GM18907 (cell line): Measurements from ENCODE around the gene KIF20B.

Experiments
- ATAC-seq: cut with Tn5 transposase; IDR thresholded peaks from one replicate; pipeline ENCODE4 v1.9.1; 2021; ENCODE audit warnings: mild to moderate bottlenecking, moderate library complexity; ENCODE audit not compliant: unreplicated experiment

Gene KIF20B, protein sequence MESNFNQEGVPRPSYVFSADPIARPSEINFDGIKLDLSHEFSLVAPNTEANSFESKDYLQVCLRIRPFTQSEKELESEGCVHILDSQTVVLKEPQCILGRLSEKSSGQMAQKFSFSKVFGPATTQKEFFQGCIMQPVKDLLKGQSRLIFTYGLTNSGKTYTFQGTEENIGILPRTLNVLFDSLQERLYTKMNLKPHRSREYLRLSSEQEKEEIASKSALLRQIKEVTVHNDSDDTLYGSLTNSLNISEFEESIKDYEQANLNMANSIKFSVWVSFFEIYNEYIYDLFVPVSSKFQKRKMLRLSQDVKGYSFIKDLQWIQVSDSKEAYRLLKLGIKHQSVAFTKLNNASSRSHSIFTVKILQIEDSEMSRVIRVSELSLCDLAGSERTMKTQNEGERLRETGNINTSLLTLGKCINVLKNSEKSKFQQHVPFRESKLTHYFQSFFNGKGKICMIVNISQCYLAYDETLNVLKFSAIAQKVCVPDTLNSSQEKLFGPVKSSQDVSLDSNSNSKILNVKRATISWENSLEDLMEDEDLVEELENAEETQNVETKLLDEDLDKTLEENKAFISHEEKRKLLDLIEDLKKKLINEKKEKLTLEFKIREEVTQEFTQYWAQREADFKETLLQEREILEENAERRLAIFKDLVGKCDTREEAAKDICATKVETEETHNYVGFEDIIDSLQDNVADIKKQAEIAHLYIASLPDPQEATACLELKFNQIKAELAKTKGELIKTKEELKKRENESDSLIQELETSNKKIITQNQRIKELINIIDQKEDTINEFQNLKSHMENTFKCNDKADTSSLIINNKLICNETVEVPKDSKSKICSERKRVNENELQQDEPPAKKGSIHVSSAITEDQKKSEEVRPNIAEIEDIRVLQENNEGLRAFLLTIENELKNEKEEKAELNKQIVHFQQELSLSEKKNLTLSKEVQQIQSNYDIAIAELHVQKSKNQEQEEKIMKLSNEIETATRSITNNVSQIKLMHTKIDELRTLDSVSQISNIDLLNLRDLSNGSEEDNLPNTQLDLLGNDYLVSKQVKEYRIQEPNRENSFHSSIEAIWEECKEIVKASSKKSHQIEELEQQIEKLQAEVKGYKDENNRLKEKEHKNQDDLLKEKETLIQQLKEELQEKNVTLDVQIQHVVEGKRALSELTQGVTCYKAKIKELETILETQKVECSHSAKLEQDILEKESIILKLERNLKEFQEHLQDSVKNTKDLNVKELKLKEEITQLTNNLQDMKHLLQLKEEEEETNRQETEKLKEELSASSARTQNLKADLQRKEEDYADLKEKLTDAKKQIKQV (N-terminal part only)

DNA sequence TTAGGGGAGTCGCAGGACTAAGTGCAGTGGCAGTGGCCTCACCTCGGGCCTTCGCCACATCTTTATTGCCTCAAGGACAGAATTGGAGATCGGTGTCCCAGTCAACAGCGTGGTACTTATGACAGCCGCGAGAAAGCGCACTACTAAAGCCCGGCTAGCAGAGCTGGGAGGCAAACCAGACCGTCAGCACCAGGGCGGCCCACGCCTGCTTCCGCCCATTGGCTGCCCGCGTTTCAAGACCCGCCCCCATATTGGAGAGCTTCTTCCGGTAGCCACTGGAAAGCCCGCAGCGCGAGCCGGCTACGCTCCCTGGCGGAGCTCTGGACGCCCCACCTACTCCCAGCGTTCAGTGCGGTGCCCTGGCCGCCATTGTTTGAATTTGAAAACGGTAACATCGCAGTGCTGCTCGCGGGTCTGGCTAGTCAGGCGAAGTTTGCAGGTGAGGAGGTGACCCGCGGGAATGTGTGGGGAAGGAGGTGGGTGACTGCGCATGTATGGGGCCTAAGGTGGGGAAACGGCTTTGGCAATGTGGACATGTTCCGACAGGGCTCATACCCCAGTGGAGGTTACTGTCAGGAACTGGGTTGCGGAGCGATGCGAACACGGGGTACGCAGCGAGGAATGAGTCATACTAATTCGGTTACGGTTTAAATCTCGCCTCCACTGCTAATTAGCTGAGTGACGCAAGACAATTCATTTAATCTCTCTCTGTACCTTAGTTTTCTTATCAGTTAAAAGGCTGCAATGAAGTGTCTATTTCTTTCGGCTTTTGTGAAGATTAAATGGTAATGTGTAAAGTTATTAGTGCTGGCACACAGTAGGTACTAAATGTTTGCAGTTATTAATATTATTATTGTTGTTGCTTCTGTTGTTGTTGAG is at the start of gene KIF20B:
Gene KIF20B, plus strand, starts transcription at position 349 of the 879 bp plus-strand sequence. CDS start 3,705 bp downstream, outside the sequence.
- ATAC-seq: peak; percentile 99

DNA sequence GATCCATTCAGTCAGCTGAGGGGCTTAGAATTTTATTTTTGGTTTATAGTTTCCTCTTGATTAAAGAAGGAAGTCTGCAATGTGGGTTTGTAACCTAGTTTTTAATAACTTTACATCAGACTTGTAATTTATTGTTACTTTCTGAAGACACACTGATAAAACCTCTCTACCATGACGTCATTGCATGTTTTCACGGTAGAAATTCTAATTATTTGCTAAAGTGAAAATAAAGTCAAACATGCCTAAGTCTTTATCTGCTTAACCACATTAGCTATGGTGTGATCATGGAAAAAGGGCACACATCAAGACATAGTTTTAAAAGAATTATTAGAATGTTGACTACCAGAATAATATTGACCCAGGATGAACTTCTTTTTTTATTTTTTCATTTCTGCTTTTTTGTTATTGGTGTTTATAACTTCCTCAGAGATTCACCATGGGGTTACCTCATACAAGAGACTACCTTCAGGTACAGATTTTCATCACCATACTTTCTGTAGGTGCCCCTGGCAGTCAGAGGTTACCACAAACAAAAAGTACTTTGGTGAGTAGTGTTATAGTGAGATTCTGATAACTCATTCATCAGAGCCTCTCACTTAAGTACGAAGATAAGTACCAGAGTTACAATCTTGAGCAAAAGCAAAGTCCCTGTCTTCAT is 49.3 kb upstream of the KIF20B start:
- peak; percentile 63 for ATAC-seq

DNA sequence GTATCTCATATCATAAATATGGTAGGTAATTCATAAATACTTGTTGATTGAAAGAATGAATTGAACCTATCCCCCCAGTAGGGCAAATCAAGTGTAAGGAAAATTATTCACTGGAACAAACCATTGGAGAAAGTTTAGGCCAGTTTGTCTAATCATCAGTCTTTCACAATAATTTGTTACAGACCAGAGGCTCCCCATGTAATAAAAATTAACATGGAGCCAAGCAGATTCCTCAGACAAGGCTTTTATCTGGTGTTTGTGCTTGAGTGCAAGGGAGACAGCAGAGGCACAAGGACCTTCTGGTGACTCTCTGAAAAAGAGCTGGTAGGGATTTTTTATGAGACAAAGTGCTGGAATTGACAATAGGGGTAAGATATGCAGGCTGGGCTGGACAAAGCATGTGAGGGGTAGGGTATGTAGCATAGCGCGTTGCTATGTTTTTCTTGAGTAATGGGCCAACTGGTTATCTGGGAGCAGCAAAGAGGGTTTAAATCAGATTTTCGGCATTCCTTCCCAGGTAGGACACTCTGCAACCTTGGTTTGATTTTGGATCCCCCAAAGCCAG is 48.5 kb upstream of the KIF20B start:
- no peak for ATAC-seq

DNA sequence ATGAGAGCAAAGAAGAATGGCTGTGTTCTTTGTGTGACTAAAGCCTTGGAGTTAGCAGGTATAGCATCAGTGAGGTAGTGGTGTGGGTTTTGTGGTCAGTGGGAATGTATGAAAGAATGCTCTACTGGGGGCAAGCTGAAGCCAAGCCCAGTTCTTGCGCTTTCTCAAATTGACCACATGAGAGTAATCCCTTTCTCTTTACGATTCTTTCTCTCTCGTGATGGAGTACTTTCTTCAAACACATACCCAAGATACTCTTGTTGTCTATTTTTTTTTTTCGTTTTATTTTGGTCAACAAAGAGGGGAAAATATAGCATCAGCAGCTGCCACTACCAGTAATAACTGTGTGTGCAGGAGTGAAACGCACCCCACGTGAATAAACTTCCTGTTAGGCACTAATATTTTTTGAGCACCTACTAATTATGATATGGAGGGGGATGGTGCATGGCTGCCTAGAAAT is 48.0 kb upstream of the KIF20B start:
- peak; percentile 59 for ATAC-seq

DNA sequence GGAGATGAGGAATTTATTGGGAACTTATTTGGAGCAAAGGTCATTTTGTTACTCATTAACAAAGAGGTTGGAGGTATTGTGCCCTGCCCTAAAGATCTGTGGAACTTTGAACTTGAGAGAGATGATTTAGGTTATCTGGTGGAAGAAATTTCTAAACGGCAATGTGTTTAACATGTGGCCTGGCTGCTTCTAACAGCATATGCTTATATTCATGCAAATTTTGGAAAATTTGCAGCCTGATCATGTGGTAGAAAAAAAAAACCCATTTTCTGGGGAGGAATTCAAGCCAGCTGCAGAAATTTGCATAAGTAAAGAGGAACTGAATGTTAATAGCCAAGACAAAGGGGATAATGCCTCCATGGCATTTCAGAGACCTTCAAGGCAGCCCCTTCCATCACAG is 45.7 kb upstream of the KIF20B start:
- no peak for ATAC-seq

DNA sequence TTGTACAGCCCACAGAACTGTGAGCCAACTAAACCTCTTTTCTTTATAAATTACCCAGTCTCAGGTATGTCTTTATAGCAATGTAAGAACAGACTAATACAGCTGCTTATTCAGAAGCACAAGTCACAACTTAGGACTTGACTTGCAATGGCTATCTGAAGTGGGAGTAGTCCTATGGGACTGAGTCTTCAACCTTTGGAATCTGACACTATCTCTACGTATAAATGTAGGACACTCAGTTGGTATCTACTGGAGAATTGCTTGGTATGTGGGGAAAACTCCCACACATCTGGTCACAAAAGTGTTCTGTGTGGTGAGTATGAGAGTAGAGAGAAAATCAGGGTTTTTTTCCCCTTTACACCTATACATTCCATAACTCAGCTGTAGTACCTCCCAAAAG is 44.1 kb upstream of the KIF20B start:
- no peak for ATAC-seq

DNA sequence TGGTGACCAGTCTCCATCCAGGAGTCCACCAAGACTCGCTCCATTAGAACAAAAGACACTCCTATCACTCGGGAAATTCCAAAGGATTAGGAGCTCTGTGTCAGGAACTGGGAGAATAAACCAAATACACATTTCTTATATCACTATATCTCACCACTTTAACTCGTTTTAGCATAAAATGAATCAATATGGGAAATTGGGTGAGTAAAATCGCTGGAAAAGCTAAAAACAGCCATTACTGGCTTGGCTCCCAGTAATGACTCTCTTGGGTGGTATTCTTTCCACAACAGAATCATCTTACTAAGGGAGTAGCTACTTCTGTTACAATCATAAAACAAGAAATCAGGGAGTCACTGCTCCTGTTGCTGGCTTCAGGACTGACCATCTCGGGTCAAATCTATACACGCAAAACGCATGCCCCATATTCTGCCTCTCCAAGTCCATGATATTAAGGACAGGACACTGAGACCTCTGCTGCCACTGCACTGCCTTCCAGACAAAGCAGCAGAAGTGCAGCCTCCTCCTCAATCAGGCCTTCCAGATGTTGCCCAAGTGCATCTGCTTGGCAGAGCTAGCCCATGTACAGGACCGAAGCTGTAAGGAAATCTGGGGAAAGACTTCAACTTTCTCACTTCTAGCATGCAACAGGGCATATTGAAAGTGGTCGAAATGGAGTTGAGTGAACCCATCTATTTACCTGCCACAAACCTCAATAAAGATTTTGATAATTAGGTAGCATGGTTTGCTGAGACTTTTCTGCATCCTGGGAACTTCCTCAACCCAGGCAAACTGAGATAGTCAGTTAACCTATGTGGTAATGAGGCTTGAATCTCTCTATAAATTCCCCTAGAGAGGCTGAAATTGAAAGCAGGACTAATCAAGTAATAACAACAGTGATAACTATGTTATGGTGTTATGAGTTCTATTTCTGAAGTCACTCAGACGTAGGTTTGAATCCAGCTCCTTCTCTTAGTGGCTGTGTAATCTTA is 42.0 kb upstream of the KIF20B start:
- no peak for ATAC-seq

DNA sequence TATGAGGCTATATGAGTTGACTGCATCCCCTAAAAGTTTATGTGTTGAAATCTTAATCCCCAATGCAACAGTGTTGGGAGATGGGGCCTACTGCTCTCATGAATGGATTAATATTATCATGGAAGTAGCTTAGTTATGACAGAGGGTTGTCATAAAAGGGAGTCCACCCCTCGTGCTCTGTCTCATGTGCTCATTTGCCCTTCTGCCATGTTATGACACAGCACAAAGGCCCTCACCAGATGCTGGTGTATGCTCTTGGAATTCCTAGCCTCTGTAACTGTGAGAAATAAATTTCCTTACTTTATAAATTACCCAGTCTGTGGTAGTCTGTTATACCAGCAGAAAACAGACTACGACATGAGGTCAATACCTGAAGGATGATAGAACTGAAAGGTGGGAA is 38.8 kb upstream of the KIF20B start:
- no peak for ATAC-seq

DNA sequence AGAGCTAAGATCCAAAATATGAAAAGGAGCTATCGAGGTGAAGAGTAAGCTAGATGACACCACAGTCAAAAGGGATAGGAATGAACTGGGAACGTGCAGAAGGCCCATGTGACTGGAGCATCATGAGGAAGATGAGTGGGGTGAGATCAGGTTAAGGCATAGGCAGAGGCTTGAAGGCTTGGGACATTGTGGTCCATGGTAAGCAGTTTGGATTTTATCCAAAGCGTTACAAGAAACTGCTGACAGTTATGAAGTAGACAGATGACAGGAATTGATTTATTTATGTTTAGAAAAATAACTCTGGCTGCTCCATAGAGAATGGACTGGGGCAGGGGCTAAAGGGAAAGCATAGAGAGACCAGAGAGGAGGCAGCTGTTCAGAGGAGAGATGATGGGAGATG is 38.2 kb upstream of the KIF20B start:
- ATAC-seq: no peak

DNA sequence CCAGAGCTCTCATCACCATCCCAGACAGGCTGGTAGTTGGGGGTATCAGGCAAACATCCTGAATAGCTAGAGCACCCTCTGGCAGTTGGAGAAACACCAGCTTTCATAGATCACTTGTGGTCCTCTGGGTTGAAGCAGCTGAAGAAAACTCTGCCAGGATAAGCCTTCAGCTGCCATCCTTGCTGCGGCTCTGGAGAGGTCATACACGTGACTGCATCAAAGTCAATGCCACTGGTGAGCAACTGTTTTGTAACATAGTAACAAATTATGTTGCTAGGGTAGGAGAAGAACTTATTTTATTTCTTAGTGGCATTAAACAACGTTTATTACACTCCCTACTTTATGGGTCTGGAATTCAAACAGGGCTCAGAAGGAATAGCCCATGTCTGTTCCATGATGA is 37.2 kb upstream of the KIF20B start:
- ATAC-seq: no peak

DNA sequence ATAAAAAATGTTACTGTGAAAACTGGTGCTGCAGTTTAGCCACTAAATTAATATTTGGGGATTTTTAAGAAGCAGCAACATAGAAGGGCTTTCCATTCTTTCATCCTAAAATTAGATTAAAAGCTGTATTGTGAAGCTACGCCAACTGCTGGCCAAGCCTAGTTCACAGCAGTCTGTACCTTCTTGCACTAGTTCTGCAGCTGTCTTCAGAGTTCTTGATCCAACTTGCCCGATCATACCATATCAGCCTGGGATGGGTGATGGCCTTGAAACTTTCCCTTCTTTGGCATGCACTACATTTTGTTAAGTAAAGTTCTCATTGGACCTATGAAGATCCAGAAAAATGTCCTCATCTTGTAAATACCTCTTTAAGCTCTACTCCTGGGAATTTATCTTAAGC is 36.1 kb upstream of the KIF20B start:
- ATAC-seq: no peak

DNA sequence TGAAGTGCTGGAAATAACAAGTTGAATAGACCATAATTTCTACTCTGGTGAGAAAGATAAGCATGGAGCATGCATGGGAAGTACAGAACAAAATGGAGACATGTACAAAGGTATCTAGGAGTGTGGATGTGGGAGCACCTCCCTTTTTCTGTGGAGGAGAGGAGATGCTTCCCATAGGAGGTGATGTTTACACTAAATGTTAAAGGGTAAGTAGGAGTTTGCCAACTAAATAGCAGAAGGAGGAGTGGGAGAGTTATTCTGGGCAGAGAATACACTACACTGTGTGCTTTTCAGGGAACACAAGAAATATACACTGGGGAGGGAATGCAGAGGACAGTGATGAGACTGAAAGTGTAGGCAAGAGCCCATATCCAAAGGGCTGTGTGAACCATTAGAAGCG is 35.3 kb upstream of the KIF20B start:
- no peak for ATAC-seq

DNA sequence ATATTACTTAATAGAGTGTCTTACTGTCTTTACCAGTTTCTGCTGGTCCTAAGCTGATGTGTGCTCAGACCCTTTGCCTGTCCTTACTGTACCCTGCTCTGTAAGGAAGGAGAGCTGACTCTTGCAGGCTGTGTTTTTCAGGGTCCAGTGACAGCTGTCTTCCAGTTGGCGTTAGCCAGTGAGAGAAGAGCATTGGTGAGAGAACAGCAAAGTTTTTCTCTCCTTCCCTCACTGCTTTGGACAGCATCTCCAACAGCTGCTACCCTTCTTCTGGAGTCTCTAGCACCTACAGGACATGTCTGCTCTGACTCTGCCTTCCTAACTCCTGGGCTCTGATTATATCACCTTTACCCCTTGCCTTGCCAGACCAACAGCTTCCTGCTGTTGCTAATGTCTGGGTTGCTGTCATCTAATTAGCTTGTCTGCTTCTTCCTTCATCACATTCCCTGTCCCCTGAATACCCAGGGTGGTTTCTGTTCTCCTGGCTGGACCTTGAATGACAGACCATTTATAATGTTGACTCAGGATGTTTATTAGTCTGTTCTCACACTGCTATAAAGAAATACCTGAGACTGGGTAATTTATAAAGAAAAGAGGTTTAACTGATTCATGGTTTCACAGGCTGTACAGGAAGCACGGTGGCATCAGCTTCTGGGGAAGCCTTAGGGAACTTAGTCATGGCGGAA is 32.9 kb upstream of the KIF20B start:
- no peak for ATAC-seq

DNA sequence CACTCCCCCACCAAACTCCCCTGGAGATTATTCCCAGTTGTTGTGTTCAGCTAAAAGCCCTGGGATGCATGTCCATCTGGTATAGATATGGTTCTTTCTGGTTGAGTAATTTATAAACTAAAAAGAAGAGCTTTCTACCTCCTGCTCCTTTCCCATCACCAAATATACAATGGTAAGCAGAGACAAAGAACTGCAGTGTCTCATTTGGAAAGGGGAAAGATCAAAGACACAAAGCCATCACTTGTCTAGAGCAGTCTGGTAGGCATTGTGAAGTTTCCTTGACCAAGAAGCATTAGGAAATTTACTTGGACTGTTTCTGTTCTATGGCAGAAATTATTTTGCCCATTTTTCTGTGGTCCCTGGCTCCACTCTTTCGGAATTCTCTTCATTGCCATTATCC is 31.4 kb upstream of the KIF20B start:
- ATAC-seq: no peak

DNA sequence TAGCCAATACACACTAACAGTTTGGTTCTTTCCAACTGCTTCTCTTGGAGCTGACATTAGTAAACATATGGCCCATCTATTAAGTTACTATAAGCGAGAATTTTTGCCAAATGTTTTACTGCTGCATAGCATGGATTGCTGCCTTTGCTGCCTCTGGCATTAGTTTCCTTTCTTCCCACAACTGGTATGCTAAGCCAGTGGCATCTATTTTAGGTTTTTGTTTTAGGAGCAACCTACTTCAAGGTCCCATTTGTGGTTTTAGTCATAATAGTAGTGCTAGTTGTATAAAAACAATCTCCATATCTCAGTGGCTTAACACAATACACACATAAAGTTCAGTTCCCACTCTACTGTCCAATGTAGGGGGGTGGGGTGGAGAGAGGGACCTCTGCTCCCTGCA is 30.5 kb upstream of the KIF20B start:
- ATAC-seq: no peak

DNA sequence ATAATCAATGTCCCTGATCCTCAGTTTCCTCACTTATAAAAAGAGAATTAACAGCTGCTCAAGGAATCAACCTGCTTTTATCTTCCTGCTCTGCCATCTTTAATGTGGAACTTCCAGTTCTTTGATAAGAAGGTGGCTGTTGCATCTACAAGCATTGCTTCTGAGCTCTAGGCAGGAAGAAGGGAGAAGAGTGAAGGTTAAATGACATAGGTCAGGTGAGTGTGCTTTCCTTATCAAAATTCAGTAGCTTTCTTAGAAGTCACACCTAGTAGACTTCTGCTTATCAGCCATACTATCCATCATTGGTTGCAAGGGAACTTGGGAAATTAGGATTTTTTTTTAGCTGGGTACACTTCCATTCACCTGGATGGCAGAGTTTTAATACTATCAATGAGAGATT is 24.0 kb upstream of the KIF20B start:
- ATAC-seq: no peak

DNA sequence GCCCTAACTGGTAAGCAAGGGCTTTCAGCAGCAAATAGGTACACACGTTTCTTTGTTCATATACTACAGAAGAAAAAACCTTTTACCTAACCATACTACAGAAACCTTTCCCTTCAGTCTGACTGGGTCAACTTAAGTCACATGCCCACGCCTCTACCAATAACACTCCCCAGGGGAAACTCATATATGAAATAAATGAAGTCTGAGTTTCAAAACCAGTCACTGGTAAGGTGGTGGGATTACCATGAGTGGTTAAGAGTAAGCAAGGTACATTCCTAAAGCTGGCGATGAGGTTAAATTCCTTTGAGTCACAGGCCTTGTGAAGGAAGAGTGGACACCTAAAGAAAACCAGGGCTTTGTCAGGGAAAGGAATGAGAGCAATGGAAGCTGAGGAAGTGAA is 21.4 kb upstream of the KIF20B start:
- ATAC-seq: no peak
